GM18502 (cell line): Measurements from ENCODE around the gene OR5C1.

Source experiments
- ATAC-seq: cut with Tn5 transposase; IDR thresholded peaks from one replicate; pipeline ENCODE4 v1.9.1; 2021; ENCODE audit warnings: mild to moderate bottlenecking; ENCODE audit not compliant: unreplicated experiment, poor library complexity

OR5C1 gene

DNA sequence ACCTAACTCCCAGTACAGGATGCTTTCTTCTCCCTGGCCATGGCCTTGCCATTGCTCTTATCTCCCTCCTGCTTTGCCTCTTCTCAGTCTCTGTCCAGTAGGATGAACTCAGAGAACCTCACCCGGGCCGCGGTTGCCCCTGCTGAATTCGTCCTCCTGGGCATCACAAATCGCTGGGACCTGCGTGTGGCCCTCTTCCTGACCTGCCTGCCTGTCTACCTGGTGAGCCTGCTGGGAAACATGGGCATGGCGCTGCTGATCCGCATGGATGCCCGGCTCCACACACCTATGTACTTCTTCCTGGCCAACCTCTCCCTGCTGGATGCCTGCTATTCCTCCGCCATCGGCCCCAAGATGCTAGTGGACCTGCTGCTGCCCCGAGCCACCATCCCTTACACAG is at the start of gene OR5C1:
Gene OR5C1 (plus strand): TSS at position 103 of the 400 bp plus-strand sequence. CDS start 0 bp downstream, at position 103.
- no peak for ATAC-seq

- no peak for ATAC-seq
Observed at GRCh38 chr9:122742003-122742402, 46.7 kb upstream of the OR5C1 start, which contains the start of gene OR1L6. Gene OR1L6 (plus strand): TSS chr9:122742303. CDS start chr9:122749848, 7,545 bp downstream.

DNA sequence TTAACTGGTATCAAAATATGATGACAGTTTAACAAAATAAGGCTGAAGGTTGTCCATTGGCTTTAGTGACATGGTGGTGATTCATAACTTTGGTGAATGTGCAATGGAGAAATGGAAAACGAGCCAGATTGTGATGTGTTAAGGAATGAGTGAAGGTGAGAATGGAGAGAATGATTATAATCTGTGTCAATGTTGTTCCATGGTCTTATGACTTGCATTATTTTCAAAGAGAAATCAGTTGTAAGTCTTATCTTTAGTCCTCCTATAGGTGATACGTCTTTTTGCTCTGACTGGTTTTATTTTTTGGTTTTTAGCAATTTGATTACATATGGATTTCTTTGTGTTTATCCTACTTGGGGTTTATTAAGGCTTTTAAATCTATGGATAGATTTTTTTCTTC is 33.9 kb upstream of the OR5C1 start:
- no peak for ATAC-seq

DNA sequence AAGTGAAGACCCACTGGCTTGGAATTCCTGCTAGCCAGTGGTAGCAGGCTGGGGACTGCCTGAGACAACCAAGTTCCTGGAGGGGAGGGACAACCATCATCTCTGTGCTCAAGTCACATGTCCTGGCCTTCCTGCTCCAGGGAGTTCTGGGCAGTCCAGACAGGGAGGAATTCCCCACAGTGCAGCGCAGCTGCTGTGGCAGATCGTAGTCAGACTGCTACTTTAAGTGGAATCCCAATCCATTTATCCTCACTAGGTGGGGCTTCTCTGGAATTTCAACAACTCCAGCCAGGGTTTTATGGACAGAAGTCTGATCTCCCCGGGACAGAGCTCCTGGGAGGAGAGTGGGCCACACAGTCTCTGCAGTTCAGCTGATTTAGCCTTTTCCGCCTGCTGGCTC is 20.9 kb upstream of the OR5C1 start:
- ATAC-seq: no peak

GRCh38 chr9:122777052-122777451 is 11.7 kb upstream of the OR5C1 start:
- no peak for ATAC-seq

GRCh38 chr9:122777935-122778627 is 10.7 kb upstream of the OR5C1 start:
- no peak for ATAC-seq

DNA sequence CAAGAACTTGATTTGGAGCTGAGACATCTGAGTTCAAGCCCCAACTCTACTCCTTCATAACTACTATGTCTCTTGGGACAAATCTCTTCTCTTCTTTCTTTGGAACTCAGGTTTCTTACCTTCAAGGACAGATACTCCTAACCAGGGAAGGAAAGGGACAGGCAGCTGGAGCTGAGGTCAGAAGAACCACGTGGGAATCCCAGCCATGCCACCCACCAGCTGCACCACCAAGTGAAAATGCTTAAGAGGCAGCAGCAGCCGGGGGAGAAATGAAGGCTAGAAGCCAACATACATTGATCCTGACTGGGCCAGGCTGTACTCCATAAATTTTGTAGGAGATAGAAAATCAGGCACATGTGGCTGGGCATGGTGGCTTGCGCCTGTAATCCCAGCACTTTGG is 9.6 kb upstream of the OR5C1 start:
- no peak for ATAC-seq

- ATAC-seq: no peak
Observed at GRCh38 chr9:122780026-122780425, 8.7 kb upstream of the OR5C1 start.

- no peak for ATAC-seq
Observed at GRCh38 chr9:122781671-122782070, 7.1 kb upstream of the OR5C1 start.

GRCh38 chr9:122785269-122785668 is 3.5 kb upstream of the OR5C1 start:
- no peak for ATAC-seq

GRCh38 chr9:122786338-122786737 is 2.4 kb upstream of the OR5C1 start:
- ATAC-seq: no peak

- no peak for ATAC-seq
Observed at GRCh38 chr9:122789256-122790046, 718 bp downstream of the OR5C1 start.

GRCh38 chr9:122791872-122792669 is 3.3 kb downstream of the OR5C1 start:
- ATAC-seq: peak; percentile 78

DNA sequence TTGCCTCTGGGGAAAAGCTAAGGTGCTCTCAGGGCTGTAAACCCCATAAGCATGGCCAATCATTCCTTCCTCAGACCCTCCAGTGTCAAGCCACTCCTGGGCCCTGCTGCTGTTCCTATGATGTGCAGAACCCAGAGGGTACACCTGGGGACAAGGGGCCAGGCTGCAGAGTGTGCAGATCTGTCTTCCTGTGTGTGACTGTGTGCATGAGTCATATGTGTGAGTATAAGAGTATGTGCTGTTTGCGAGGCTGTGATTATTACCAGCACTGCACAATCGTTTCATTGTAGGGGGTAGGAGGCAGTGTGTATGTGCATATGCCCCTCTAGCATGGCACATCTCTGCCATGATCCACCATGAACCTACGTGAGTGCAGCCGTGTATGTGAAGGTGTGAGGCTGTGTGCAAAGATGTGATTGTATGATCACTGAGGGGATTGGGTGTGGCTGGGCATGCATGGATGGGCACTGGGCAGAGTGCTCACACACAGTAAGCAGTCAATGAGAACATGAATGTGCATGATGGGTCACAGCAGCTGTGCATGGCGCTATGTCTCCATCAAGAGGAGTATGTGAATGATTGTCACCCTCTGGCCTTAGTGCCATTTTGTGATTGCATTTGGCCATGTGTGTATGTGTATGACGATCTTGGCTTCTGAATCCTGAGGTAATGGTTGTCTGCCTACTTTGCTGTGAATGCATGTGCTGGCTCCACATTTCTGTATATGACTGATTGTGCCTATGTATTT is 8.8 kb downstream of the OR5C1 start:
- no peak for ATAC-seq

DNA sequence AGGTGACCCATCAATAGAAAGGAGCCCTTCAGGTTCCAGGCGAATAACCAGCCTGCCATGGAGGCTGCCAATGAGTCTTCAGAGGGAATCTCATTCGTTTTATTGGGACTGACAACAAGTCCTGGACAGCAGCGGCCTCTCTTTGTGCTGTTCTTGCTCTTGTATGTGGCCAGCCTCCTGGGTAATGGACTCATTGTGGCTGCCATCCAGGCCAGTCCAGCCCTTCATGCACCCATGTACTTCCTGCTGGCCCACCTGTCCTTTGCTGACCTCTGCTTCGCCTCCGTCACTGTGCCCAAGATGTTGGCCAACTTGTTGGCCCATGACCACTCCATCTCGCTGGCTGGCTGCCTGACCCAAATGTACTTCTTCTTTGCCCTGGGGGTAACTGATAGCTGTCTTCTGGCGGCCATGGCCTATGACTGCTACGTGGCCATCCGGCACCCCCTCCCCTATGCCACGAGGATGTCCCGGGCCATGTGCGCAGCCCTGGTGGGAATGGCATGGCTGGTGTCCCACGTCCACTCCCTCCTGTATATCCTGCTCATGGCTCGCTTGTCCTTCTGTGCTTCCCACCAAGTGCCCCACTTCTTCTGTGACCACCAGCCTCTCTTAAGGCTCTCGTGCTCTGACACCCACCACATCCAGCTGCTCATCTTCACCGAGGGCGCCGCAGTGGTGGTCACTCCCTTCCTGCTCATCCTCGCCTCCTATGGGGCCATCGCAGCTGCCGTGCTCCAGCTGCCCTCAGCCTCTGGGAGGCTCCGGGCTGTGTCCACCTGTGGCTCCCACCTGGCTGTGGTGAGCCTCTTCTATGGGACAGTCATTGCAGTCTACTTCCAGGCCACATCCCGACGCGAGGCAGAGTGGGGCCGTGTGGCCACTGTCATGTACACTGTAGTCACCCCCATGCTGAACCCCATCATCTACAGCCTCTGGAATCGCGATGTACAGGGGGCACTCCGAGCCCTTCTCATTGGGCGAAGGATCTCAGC is 11.6 kb downstream of the OR5C1 start, which contains the start of gene OR1K1:
Gene OR1K1 (plus strand): TSS at position 58 of the 995 bp plus-strand sequence. CDS start 0 bp downstream, at position 58.
- ATAC-seq: no peak

- no peak for ATAC-seq
Observed at GRCh38 chr9:122806661-122807060, 17.9 kb downstream of the OR5C1 start.

- no peak for ATAC-seq
Observed at GRCh38 chr9:122807271-122807900, 18.7 kb downstream of the OR5C1 start.

DNA sequence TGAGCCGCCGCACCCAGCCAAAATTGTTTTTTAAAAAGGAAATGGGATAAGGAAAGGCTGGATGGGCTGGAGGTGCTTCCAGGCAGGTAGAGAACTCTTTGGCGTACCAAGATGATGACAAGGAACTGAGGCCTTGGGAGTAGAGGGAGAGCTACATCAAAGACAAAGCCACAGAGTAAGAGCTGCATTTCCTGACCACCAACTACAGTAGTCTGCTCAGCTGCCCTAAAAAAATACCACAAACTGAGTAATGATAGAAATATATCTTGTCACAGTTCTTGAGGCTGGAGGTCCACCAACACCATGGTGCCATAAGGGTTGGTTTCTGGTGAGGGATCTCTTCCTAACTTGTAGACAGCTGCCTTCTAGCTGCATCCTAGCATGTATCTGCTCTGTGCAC is 19.4 kb downstream of the OR5C1 start:
- no peak for ATAC-seq
